Measurements from ENCODE around the gene LHFPL2.

DNA sequence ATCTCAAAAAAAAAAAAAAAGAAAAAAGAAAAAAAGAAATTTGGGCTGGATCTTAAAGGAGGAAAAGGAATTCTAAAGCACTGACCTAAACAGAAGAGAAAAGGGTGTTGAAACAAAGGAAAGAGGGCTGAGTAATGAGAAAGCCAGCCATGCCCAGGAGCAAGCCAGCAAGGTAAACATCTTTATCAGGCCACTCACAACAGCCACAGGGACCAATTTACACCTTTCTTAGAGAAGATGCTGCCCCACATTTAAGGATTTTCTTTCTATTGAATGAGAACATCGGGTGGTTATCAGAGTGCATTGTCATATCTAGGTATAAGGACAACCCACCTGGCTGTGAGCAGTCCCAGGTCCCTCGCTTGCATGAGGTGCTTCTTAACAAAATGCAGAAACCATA lies 16.6 kb downstream of the LHFPL2 start:
- TF ChIP-seq, protein P1, sequence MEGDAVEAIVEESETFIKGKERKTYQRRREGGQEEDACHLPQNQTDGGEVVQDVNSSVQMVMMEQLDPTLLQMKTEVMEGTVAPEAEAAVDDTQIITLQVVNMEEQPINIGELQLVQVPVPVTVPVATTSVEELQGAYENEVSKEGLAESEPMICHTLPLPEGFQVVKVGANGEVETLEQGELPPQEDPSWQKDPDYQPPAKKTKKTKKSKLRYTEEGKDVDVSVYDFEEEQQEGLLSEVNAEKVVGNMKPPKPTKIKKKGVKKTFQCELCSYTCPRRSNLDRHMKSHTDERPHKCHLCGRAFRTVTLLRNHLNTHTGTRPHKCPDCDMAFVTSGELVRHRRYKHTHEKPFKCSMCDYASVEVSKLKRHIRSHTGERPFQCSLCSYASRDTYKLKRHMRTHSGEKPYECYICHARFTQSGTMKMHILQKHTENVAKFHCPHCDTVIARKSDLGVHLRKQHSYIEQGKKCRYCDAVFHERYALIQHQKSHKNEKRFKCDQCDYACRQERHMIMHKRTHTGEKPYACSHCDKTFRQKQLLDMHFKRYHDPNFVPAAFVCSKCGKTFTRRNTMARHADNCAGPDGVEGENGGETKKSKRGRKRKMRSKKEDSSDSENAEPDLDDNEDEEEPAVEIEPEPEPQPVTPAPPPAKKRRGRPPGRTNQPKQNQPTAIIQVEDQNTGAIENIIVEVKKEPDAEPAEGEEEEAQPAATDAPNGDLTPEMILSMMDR (IDR thresholded peaks at IDR 0.05): no peak
- TF ChIP-seq EZH2 (IDR thresholded peaks at IDR 0.05; ENCODE audit: borderline replicate concordance, insufficient read depth, low read depth, low read length, poor library complexity, severe bottlenecking): no peak
